GM18505 (cell line): ENCODE results near the gene DAGLA.
A peak's percentile ranks its signal among the peaks of the same experiment; 100 is the strongest.

Experiments used
- ATAC-seq: cut with Tn5 transposase; IDR thresholded peaks from one replicate; pipeline ENCODE4 v1.9.1; 2021; ENCODE audit not compliant: unreplicated experiment
- POLR2A ChIP-seq: IDR thresholded peaks from 4 replicates; pipeline ENCODE4 v1.6.1; 2011; ENCODE audit warnings: borderline replicate concordance; ENCODE audit not compliant: insufficient read depth, insufficient read length; ENCODE audit errors: extremely low read depth

The DAGLA gene

DNA sequence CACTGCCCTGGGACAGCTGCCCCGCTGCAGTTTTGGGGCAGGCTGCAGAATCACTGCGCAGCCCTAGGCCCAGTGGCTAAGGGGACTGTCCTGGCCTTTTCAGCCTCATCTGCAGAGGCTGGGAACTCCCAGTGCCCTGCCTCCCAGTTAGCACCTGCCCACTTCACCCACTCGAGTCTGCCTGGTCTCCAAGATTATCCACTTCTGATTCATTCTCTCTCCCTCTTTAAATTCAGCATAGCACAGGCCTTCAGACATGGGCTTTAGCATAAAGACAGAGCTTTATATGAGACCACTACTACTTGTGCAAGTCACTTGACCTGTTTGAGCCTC is 8.9 kb downstream of the DAGLA start:
- ATAC-seq: no peak
- TF ChIP-seq POLR2A: no peak

DNA sequence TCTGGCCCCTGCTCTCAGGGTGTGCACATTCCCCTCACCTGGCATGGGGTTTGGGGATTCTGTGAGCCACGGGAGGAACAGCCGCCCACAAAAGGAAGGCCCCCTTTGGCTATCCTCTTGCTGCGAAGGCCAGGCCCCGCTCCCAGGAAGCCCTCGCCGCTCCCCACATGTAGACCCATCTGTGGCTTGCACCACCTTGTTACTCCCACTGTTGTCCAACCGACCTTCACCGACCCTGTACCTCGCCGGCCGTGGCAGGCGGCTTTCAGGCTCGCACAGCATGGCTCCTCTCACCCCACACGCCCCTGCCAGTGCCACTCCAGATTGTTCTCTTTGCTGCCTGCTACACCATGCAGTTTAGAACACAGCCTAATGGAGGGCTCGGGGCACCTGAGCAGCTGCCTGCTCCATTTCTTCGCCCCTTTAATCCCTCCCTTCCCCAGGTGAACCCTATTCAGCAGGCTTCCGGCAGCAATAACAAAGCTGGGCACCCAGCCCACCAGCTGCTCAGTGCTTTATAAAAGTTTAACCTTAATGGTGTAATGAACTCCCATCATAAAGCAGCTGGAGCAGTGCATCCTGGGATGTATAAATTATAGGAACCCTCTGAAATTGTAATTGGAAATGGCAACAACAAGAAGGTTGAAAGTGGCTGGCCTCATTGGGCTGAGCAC is 10.7 kb downstream of the DAGLA start:
- ATAC-seq: no peak
- no peak for TF ChIP-seq POLR2A

DNA sequence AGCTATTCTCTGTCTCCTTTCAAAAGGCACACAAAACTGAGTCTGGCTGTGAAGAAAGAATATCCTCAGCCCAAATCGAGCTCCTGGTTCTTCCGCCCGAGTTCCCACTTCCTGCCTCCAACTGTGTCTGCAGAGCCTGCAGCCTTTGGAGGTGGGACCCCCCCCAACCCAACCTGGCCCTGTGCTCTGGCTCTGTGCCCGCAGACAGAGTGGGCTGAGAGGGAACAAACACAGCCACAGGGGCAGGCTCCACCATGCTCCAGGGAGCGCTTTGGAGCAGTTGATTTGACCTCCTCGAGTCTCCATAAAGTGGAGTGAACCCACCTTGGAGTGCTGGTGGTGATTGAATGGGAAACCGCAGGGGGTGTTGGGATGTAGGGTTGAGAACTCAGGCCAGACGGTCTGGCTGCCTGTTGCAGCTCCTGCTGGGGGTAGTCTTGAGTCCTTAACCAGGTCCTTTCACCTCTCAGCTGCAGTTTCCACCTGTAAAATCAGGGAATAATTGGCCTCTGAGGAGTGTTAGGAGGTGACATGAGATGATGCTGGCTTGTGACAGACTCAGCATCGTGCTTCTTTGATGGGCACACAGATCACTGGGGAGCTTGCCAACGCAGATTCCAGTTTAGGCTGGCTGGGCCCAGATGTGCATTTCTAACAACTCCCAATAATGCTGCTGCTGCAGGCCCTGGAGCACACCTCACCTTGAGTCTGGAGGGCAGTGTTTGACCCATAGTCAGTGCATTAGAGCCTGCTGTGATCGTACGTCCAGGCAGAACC is 11.4 kb downstream of the DAGLA start:
- no peak for ATAC-seq
- TF ChIP-seq POLR2A: no peak

DNA sequence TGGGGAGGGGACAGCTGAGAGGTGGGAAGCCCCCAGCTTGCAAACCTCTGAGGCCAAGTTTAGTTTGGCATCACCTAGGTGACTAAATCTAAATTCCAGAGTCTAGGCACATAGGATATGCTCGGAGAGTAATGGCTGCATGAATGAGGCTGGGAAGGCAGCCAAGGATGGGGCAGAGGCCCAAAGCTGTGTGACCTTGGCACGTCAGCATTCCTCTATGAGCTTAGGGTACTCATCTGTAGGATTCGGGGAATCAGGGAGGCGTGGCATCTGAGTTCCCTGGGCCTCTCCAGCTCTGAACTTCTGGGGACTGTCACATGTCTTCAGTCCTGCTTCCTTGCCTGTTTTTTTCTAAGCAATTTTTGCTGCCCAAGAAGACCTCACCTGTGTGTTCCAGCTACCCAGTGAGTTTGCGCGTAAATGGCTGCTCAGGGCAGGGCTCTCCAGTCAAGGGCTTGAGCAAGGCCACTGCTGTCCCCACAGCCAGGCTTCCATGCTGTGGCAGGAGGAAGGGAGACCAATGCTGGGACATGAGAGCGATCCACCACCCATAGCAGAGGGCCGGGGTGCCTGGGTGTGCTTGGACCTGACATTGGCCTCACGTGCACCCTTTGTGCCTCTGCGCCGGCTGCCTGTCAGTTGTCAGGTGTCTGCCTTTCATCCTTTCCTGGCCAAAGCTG is 13.9 kb downstream of the DAGLA start:
- no peak for TF ChIP-seq POLR2A
- no peak for ATAC-seq

DNA sequence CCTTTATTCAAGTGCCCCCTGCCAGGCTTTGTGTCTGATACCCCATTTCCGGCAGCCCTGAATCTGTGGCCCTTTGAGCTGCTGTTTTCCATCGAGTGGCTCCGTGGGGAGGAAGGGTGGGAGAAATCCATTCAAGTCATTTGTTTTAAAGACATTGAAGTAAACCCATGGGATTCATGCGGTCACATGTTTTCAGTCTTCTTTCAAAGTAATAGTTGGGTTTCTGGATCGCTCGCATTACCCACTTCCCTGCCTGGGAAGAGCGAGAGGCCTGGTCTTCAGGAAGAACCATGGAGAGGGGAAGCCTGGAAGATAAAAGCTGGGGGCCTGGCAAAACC is 14.4 kb downstream of the DAGLA start:
- TF ChIP-seq POLR2A: no peak
- no peak for ATAC-seq

DNA sequence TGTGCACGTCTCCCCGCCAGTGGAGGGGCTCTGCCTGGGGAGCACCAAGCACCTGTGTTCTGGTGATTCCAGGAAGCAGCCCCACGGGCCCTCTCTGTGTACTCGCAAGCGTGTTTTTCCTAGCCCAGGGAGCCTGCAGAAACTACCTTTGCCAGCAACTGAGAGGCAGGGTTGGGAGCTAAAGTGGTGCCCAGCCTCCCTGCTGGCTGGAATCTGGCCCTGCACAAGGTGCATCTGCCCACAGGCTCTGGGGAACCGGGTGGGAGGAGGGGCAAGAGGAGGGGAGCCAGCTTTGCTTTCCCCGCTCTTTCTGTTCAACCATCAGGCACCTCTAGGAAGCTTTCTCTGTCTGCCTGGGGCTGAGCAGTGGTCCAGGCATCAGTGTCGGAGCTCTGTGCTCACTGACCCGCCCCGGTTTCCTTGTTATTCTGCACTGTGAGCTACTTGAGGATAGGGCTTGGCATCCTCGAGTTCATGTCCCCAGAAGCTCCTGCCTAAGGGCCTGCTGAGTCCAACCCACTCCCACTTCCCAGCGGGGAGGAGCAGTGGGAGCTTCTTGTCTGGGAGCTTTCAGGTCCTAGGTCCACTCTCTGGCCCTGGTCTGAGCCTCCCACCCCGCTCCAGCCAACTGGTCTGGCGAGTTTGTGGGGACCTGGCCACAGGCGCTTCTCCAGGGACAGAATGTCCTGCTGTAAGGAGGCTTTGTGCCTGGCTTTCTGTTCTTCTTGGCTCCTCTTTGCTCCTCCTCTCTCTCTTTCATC is 14.9 kb downstream of the DAGLA start:
- no peak for TF ChIP-seq POLR2A
- no peak for ATAC-seq

DNA sequence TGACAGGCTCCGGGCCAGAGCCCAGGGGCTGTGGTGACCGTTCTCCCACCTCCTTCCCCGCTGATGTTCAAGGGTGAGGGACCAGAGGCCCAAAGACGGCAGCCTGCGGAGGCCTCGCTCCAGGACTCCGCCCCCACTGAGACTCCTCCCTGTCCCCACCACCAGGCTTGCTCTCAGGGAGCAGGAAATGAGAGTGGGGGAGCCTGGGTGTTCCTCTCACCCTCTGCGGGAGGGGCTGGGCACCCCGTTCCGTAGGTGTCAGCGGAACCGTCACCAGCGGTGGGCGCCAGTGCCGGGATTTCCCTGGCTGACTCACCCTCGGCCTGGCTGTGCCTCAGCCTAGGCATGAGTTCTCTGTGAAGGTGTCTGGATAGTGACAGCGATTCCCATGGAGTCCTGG is 15.7 kb downstream of the DAGLA start:
- TF ChIP-seq POLR2A: no peak
- peak; percentile 76 for ATAC-seq

DNA sequence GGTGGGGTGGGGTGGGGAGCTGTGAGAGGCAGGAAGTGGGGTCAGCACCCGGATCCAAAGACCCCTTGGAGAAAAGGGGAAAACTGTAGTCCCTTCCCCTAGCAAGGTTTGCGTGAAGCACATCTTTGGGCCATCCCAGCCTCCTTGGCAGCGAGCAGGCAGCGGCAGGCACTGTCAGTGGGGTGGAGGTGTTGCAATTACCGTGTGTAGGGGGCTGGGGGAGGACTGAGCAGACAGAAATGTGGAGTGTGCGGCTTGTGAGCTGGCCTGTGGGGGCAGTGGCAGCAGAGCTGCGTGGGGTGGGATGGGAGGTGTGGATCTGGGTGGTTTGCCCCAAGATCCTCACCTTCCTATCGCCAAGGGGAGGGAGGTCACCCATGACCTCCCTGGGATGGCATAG is 16.4 kb downstream of the DAGLA start:
- ATAC-seq: no peak
- TF ChIP-seq POLR2A: no peak

DNA sequence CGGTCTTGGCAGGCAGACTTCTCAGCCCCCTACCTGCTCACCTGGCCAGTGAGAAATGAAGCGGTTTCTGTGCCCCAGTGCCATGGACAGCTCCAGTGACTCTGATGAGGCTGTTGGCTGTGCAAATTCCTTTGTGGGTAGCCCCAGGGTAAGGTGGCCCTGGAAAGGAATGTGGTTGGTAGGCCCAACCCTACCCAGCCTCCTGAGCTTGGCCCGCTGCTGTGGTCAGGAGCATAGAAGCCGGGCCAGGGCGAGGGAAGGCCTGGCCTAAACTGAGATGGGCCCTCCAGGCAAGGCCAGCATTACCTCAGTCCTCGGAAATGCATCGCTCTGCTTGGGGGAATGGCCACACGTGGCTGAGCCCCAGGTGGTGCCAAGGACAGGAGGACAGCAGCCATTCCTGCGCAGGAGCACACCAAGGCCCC is 16.9 kb downstream of the DAGLA start:
- no peak for TF ChIP-seq POLR2A
- ATAC-seq: no peak

DNA sequence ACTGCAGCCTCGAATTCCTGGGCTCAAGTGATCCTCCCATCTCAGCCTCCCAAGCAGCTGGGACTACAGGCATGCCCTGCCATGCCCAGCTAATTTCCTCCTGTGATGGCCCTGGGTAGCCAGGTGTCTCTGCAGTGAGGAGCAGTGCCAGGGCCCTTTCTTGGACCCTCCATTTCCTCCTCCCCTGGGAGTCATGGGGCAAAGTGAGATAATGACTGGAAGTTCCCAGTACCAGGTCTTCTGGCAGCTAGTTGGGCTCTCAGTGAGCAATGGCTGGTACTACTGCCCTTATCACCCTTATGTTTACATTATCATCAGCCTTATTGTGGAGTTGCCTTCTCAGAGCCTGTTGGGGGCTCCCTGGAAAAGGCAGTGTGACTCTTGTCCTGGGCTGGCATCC is 17.6 kb downstream of the DAGLA start:
- no peak for ATAC-seq
- TF ChIP-seq POLR2A: no peak

DNA sequence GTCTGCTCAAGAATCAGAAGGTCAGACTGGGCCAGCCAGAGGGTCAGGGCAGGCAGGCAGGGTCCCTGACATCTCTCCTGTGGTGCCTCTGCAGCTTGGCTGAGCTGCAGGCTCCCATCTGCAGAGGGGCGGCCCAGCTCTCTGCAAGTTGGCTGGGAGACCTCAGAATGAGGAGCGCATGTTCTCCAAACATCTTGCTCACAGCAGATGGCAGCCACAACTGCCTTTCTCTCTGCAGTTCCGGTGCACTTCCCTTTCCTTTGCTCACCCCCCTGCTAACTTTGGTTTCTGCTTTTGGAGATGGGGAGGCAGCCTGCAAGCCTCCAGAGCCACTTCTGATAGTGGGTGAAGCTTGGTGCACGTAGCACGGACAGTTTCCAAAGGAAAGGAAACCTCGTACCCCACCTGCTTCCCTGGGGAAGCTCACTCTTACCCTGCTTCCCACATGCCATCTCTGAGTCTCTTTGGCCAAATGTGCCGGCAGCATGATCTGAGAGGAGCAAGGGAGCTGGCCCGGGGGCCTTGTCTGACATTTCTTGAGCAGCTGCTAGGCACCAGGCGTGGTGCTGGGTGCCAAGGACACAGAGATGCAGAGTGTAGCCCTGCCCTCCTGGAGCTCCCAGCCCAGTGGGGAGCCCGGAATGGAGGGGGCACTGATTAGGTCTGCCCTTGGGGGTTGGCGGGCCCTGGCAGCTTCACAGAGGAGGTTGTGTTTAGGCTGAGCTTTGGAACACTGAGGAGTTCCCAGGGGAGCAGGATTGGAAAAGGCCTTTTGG is 18.2 kb downstream of the DAGLA start:
- TF ChIP-seq POLR2A: no peak
- no peak for ATAC-seq

DNA sequence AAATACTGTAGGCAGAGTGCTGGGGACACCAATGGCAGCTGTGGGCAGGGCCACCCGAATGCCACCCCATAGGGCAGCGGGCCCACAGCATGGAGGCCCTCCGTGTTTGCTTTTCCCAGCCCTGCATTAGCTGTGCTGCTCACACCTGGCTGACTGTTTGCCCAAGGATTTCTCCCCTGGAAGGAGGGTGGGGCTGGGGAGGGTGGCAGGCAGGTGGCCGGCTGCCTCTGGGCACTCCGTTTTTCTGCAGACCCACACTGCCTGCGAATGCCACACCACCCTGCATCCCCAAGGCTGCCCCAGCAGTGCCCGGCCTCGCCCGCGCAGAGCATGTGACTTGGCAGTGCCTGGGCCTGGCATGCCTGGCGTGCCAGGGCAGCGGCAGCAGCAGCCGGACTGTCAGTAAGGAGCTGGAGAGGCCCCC is 19.6 kb downstream of the DAGLA start:
- ATAC-seq: no peak
- TF ChIP-seq POLR2A: no peak

DNA sequence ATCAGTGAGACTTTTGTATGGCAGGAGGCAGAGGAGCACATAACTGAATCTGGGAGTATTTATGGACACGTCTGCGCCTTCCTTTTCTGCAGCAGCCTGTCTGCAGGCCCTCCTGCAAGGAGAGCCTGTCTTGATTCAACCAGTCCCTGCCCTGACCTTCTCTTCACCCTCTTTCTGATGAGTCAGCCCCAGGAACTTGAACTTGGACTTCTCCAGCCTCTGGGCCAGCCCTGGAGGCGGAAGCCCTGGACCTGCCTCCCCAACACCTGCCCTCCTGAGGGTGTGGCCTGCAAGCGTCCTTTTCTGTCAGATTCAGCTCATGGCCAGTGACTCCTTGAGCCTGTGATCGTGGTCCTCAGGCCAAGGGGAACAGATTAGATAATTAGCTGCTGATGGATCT is 20.0 kb downstream of the DAGLA start:
- no peak for ATAC-seq
- TF ChIP-seq POLR2A: no peak
